Uterus (tissue), 2 donors: ENCODE results near the gene PPP2R1B.

Experiments
- POLR2A ChIP-seq, 2 donors: fragments of 450-650 bp; IDR thresholded peaks; one replicate each; pipeline ENCODE4 v1.6.1; 2016; ENCODE audit warnings: antibody characterized with exemption in 2 of 2, mild to moderate bottlenecking in 1 of 2, moderate library complexity in 1 of 2
- TF ChIP-seq, protein P1 (sequence below), 4 experiments: fragments of 200-600 bp in 2 of 4; fragments of 450-650 bp in 2 of 4; sonication (generic) in 2 of 4; IDR thresholded peaks; one replicate each; pipeline ENCODE4 v1.5.1; 2016 to 2019; ENCODE audit warnings: antibody characterized with exemption in 4 of 4, mild to moderate bottlenecking in 2 of 4, moderate library complexity in 1 of 4

DNA sequence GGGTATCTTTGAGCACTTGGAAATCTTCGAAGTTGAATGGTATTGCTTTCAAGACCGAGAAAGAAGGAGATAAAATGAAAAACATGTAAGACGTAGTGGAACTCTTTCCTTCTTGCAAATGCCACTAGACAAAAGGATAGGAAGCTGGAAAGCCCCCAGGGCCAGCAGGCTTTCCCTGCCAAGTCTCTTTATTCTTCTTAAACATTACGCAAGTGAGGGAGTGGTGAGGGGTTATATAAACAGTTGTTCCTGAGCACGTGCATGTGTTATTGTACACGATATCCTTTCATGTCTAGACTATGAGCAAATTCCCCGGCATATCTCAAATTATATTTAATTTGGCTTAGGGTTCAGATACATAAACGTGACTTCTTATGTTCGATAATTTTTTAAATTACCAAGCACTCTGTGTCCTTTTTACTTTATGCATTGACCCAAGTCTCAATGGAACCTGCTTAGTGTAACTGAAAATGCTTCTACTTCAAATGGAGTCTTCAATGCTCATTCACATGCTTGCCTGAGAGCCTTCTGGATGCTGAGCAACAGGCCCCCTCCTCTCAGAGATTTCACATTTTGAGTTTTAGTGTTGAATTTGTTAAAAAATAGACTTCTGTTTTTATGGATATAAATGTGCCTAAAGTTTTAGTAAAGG, 59.0 kb downstream of the PPP2R1B start:
- TF ChIP-seq, protein P1, sequence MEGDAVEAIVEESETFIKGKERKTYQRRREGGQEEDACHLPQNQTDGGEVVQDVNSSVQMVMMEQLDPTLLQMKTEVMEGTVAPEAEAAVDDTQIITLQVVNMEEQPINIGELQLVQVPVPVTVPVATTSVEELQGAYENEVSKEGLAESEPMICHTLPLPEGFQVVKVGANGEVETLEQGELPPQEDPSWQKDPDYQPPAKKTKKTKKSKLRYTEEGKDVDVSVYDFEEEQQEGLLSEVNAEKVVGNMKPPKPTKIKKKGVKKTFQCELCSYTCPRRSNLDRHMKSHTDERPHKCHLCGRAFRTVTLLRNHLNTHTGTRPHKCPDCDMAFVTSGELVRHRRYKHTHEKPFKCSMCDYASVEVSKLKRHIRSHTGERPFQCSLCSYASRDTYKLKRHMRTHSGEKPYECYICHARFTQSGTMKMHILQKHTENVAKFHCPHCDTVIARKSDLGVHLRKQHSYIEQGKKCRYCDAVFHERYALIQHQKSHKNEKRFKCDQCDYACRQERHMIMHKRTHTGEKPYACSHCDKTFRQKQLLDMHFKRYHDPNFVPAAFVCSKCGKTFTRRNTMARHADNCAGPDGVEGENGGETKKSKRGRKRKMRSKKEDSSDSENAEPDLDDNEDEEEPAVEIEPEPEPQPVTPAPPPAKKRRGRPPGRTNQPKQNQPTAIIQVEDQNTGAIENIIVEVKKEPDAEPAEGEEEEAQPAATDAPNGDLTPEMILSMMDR (IDR thresholded peaks at IDR 0.05): no peak
- no peak for TF ChIP-seq POLR2A (IDR thresholded peaks at IDR 0.05)
